Measurements from ENCODE around the gene ATP7B.
A peak's percentile ranks its signal among the peaks of the same experiment; 100 is the strongest.

- TF ChIP-seq EZH2phosphoT487 (IDR thresholded peaks at IDR 0.05; ENCODE audit: unreplicated experiment) (no peak), CTCF (conservative IDR thresholded peaks at IDR 0.05; ENCODE audit: low read depth in 2 of 2) (peak in 1 of 2 experiments; percentile 36; a peak in 3 of 4 replicates), EZH2 (IDR thresholded peaks at IDR 0.05; ENCODE audit: low read depth, unreplicated experiment) (no peak), CREB1 (CRISPR knock-in tag; IDR thresholded peaks at IDR 0.05; ENCODE audit: low read depth) (no peak), POLR2AphosphoS5 (IDR thresholded peaks at IDR 0.05; ENCODE audit: low read depth) (no peak), REST (IDR thresholded peaks at IDR 0.05; ENCODE audit: unreplicated experiment) (no peak), STAT1 (IDR thresholded peaks at IDR 0.05; ENCODE audit: unreplicated experiment) (no peak), ZNF462 (CRISPR knock-in tag; IDR thresholded peaks at IDR 0.05) (no peak)
These were observed 7.7 kb downstream of the ATP7B start for GRCh38 chr13:52003541-52003940.
